ENCODE results near the gene AP1B1. TPM values are rescaled to one million over a fixed set of nuclear protein-coding genes. Genes with fewer than 3 reads are reported as not detected.

The AP1B1 gene
- total and polyA plus RNA-seq, 2 of the 4 experiments (the other 2 are of a cell fraction): 55.7 to 70.8 TPM

DNA sequence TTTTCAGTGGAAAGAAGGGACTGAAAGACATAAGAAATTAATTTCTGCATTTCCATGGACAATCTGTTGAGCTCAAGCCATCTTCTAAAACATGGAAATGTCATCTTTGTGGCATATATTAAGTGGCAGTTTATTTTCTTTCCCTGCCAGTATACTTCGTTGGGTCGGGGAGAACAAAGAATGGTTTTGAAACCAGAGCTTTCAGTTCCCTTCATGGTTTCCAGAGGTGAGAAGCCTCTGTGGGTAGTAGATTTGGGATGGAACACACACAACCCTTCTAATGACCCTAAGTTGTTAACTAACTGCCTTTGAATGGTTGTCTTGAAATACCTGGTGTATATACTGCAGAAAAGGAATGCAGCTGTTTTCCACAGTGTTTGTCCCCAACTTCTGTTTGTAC lies 99.5 kb downstream of the AP1B1 start:
- no peak overlapping the region for H2BK120ac ChIP-seq (ENCODE audit: low read depth, low read length)
- no peaks in the 10 kb centered on the region; the same call in 1 of the 2 replicates for H3K9me1 ChIP-seq (ENCODE audit: insufficient read depth, low read length)
- no peak overlapping the region for H2BK15ac ChIP-seq (ENCODE audit: low read depth, low read length)
- H3K79me1 ChIP-seq (ENCODE audit: low read depth in 1 of 2, low read length in 2 of 2): peaks cover 40 to 53% of the 10 kb centered on the region in 2 experiments
- TF ChIP-seq BHLHE40 (IDR thresholded peaks at IDR 0.05; ENCODE audit: low read depth, low read length) (no peak), SMC3 (IDR thresholded peaks at IDR 0.05; ENCODE audit: low read depth, low read length) (no peak), NFE2L2 (IDR thresholded peaks at IDR 0.05; ENCODE audit: low read depth, low read length) (no peak), MXI1 (IDR thresholded peaks at IDR 0.05; ENCODE audit: borderline replicate concordance, low read depth, low read length) (no peak), MAFK (IDR thresholded peaks at IDR 0.05; ENCODE audit: low read depth, low read length) (no peak), CHD1 (IDR thresholded peaks at IDR 0.05; ENCODE audit: low read depth, low read length) (no peak), MAZ (IDR thresholded peaks at IDR 0.05; ENCODE audit: borderline replicate concordance, low read depth, low read length) (no peak), CEBPB (IDR thresholded peaks at IDR 0.05; ENCODE audit: low read depth, low read length) (no peak), RCOR1 (IDR thresholded peaks at IDR 0.05; ENCODE audit: insufficient replicate concordance, low read length) (no peak), RFX5 (IDR thresholded peaks at IDR 0.05; ENCODE audit: low read depth, low read length) (no peak), RAD21 (IDR thresholded peaks at IDR 0.05; ENCODE audit: low read length) (no peak)
- TF ChIP-seq, protein P1, sequence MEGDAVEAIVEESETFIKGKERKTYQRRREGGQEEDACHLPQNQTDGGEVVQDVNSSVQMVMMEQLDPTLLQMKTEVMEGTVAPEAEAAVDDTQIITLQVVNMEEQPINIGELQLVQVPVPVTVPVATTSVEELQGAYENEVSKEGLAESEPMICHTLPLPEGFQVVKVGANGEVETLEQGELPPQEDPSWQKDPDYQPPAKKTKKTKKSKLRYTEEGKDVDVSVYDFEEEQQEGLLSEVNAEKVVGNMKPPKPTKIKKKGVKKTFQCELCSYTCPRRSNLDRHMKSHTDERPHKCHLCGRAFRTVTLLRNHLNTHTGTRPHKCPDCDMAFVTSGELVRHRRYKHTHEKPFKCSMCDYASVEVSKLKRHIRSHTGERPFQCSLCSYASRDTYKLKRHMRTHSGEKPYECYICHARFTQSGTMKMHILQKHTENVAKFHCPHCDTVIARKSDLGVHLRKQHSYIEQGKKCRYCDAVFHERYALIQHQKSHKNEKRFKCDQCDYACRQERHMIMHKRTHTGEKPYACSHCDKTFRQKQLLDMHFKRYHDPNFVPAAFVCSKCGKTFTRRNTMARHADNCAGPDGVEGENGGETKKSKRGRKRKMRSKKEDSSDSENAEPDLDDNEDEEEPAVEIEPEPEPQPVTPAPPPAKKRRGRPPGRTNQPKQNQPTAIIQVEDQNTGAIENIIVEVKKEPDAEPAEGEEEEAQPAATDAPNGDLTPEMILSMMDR (conservative IDR thresholded peaks at IDR 0.05; ENCODE audit: low read depth, low read length): no peak
- TF ChIP-seq, protein P2, sequence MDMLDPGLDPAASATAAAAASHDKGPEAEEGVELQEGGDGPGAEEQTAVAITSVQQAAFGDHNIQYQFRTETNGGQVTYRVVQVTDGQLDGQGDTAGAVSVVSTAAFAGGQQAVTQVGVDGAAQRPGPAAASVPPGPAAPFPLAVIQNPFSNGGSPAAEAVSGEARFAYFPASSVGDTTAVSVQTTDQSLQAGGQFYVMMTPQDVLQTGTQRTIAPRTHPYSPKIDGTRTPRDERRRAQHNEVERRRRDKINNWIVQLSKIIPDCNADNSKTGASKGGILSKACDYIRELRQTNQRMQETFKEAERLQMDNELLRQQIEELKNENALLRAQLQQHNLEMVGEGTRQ (IDR thresholded peaks at IDR 0.05; ENCODE audit: low read depth, low read length): no peak
- H3K14ac ChIP-seq (replicated peaks; ENCODE audit: low read depth, low read length): no peak overlapping the region
- dilution Hi-C loops (cut with HindIII; ENCODE audit: low sequenced_read_pairs, unreplicated experiment) (no loop called here), intact Hi-C loops (cut with micrococcal nuclease) (loop anchor here (2.0 kb wide), 1 partner anchor 14 kb away; no protein-coding TSS in a partner anchor), in situ Hi-C loops (cut with MboI; ENCODE audit: low sequenced_read_pairs) (no loop called here)
- peaks cover 65% of the 10 kb centered on the region for H4K20me1 ChIP-seq (ENCODE audit: insufficient read depth, low read length)
- H3K27ac ChIP-seq (ENCODE audit: insufficient read depth, low read length): no peak overlapping the region
- H3K4me3 ChIP-seq (ENCODE audit: insufficient read depth, low read depth, low read length): no peak overlapping the region
- WGBS, 2 experiments (ENCODE audit: extremely low coverage in 2 of 2, insufficient read length in 1 of 2): no CpG with 5 or more reads among the region's 2 CpGs
- no peak for ATAC-seq (ENCODE audit: low read depth)
- H3K9me3 ChIP-seq (ENCODE audit: control insufficient read depth, insufficient read depth, low read length): no peaks in the 10 kb centered on the region
- BruUV-seq (replicated peaks): TSS peak; percentile 28
- H3K4me1 ChIP-seq (ENCODE audit: control insufficient read depth, insufficient read depth, low read length): no peaks in the 10 kb centered on the region
- H4K91ac ChIP-seq (ENCODE audit: insufficient read depth, low read depth, low read length): no peak overlapping the region
- no peaks in the 10 kb centered on the region for H3K27me3 ChIP-seq (ENCODE audit: control insufficient read depth, insufficient read depth, low read length)
- H3K4me2 ChIP-seq (ENCODE audit: low read depth, low read length): no peak overlapping the region
- H2BK20ac ChIP-seq (ENCODE audit: low read depth, low read length): no peak overlapping the region
- no peak overlapping the region for H3K56ac ChIP-seq (ENCODE audit: extremely low read depth, insufficient read depth, low read length)
- DNase-seq: no peak
- no peak overlapping the region for H4K5ac ChIP-seq (ENCODE audit: low read depth, low read length)
- H3K18ac ChIP-seq (ENCODE audit: low read depth, low read length): no peak overlapping the region
- POLR2A ChIA-PET (ENCODE audit: unreplicated experiment): no interaction called here
- H2BK5ac ChIP-seq (ENCODE audit: low read depth, low read length, poor library complexity, severe bottlenecking): no peak overlapping the region
- no peak overlapping the region for H2AK9ac ChIP-seq (replicated peaks; ENCODE audit: low read depth, low read length, poor library complexity)
- no peak overlapping the region for H3K23ac ChIP-seq (ENCODE audit: low read depth, low read length)
- H4K8ac ChIP-seq (ENCODE audit: low read depth in 2 of 2, low read length in 2 of 2): no peak overlapping the region
- no peak overlapping the region for H2AK5ac ChIP-seq (ENCODE audit: low read depth, low read length)
- H3K36me3 ChIP-seq (ENCODE audit: control insufficient read depth, insufficient read depth, low read length): peaks cover 62% of the 10 kb centered on the region
- no peak overlapping the region for H2AFZ ChIP-seq (replicated peaks; ENCODE audit: low read length, poor library complexity)
- no peak overlapping the region for H3K9ac ChIP-seq (ENCODE audit: low read depth, low read length)
- CTCF ChIA-PET: no interaction called here
- no peak overlapping the region for H3K4ac ChIP-seq (ENCODE audit: low read depth, low read length)

All from IMR-90 (cell line).